Effector memory CD4-positive, alpha-beta T cell (primary cell): ENCODE data around the gene IL4I1.
"Not testable (repeated sequence)": the region's sequence is repeated elsewhere in the genome, so short reads cannot be mapped to it uniquely, and the experiment has no call there.

ENCODE experiments used
- DNase-seq, 3 donors: peaks; one replicate each; pipeline ENCODE4 v3.0.0-alpha.2; 2020
- H3K27ac ChIP-seq: 2 replicates; pipeline ENCODE4 v1.7.0; 2013; ENCODE audit warnings: mild to moderate bottlenecking, low read length, moderate library complexity; ENCODE audit not compliant: insufficient read depth, poor library complexity, severe bottlenecking
- H3K27me3 ChIP-seq: replicated peaks from 2 replicates; pipeline ENCODE4 v1.7.0; 2013; ENCODE audit warnings: mild to moderate bottlenecking, low read length; ENCODE audit not compliant: insufficient read depth, control insufficient read depth, poor library complexity, severe bottlenecking
- H3K36me3 ChIP-seq: 2 replicates; pipeline ENCODE4 v1.7.0; 2013; ENCODE audit warnings: mild to moderate bottlenecking, low read length, moderate library complexity; ENCODE audit not compliant: control insufficient read depth, insufficient read depth
- H3K4me1 ChIP-seq: 2 replicates; pipeline ENCODE4 v1.7.0; 2013; ENCODE audit warnings: low read length, mild to moderate bottlenecking; ENCODE audit not compliant: control insufficient read depth, insufficient read depth, poor library complexity, severe bottlenecking
- H3K4me3 ChIP-seq: 2 replicates; pipeline ENCODE4 v1.7.0; 2013; ENCODE audit warnings: low read length, low read depth, mild to moderate bottlenecking; ENCODE audit not compliant: insufficient read depth, poor library complexity, severe bottlenecking
- H3K9me3 ChIP-seq: 2 replicates; pipeline ENCODE4 v1.7.0; 2013; ENCODE audit warnings: mild to moderate bottlenecking, low read length, moderate library complexity; ENCODE audit not compliant: control insufficient read depth
- total RNA-seq, 3 donors: gene quantifications; one replicate each; lab custom pipeline; 2026; lab: John Stamatoyannopoulos, UW

IL4I1 gene
- total RNA-seq, result 25.6 to 199 (median 43.8) reads per million in 3 donors

GRCh38 chr19:49896863-49897621 lies at the start of gene IL4I1:
Gene IL4I1 (minus strand): TSS chr19:49896887. CDS start chr19:49896160, 727 bp downstream.
- Histone ChIP-seq H3K4me3 (peak within 1 kb of the TSS; percentile 47), H3K27me3 (no peaks in the 10 kb centered on the region), H3K36me3 (no peaks in the 10 kb centered on the region), H3K4me1 (peaks cover 33% of the 10 kb centered on the region), H3K9me3 (no peaks in the 10 kb centered on the region), H3K27ac (peak within 1 kb of the TSS; percentile 99)
- DNase-seq, result peak; percentile 70 to 75 (median 73)

DNA sequence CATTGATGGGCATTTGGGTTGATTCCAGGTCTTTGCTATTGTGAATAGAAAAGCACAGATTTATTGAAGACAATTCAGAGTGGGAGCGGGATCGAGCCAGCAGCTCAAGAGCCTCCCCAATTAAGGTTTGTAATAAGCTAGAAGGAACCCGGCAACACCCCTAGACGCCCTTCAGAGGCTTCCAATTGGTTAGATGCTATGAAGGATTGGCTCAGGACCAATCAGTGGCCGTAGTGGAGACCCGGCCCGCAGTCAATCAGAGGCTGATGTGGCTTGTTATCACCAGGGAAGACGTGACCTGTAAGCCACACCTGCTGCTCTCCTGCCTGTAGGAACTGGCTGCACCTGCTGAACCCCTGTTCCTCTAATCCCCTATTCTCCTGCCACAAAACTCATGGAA lies 49.7 kb upstream of the IL4I1 start:
- H3K4me3 ChIP-seq, result no peak overlapping the region
- H3K27me3 ChIP-seq, result peaks cover 3% of the 10 kb centered on the region
- H3K9me3 ChIP-seq, result no peaks in the 10 kb centered on the region
- H3K4me1 ChIP-seq, result no peaks in the 10 kb centered on the region
- no peak overlapping the region for H3K27ac ChIP-seq
- DNase-seq, result no peak
- H3K36me3 ChIP-seq, result no peaks in the 10 kb centered on the region

- not testable (repeated sequence) for H3K27ac ChIP-seq, H3K27me3 ChIP-seq, H3K4me1 ChIP-seq, H3K36me3 ChIP-seq, DNase-seq, H3K4me3 ChIP-seq, H3K9me3 ChIP-seq
These were observed 47.9 kb upstream of the IL4I1 start for GRCh38 chr19:49944567-49944966.

GRCh38 chr19:49940482-49940791 lies 43.8 kb upstream of the IL4I1 start:
- Histone ChIP-seq H3K27ac (no peak overlapping the region), H3K27me3 (no peaks in the 10 kb centered on the region), H3K4me3 (no peak overlapping the region), H3K36me3 (no peaks in the 10 kb centered on the region), H3K4me1 (peaks cover 8% of the 10 kb centered on the region), H3K9me3 (no peaks in the 10 kb centered on the region)
- DNase-seq, result no peak

- H3K4me3 ChIP-seq, result no peak overlapping the region
- no peaks in the 10 kb centered on the region for H3K36me3 ChIP-seq
- H3K9me3 ChIP-seq, result no peaks in the 10 kb centered on the region
- no peak for DNase-seq
- no peaks in the 10 kb centered on the region for H3K27me3 ChIP-seq
- H3K27ac ChIP-seq, result no peak overlapping the region
- H3K4me1 ChIP-seq, result peaks cover 8% of the 10 kb centered on the region
These were observed 43.2 kb upstream of the IL4I1 start for GRCh38 chr19:49939721-49940481.

GRCh38 chr19:49938662-49939061 lies 42.0 kb upstream of the IL4I1 start:
- peaks cover 8% of the 10 kb centered on the region for H3K4me1 ChIP-seq
- H3K9me3 ChIP-seq, result no peaks in the 10 kb centered on the region
- no peaks in the 10 kb centered on the region for H3K36me3 ChIP-seq
- no peak overlapping the region for H3K4me3 ChIP-seq
- H3K27me3 ChIP-seq, result no peaks in the 10 kb centered on the region
- H3K27ac ChIP-seq, result no peak overlapping the region
- no peak for DNase-seq

DNA sequence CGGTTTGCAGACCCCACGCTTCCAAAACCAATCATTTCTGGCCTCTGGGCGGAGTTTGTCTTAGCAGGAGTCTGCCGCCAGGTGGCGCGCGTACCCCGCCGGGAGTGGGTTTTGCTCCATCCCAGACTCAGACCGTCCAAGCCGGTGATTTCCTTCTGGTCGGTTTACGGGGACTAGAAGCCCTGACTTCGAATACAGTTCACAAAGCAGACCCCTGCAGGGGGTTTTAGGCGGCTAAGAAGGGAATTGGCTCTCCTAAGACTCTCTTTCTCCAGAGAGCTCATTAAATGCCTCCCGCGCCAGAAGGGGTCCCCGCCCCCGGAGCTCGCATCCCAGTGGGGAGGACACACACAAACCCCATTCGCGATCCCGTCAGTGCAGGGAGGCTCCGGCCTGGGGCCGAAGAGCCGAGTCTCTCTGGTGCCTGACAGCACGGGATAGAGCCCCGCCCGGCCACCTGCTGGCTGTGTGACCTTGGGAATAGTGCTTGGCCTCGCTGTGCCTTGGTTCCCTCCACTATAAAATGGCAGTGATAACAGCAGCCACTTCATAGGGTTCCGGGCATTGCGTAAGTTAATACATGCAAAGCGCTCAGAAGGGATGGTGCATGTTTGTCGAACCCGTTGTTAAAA lies 41.2 kb upstream of the IL4I1 start:
- Histone ChIP-seq H3K36me3 (no peaks in the 10 kb centered on the region), H3K27me3 (no peaks in the 10 kb centered on the region), H3K9me3 (no peaks in the 10 kb centered on the region), H3K4me1 (peaks cover 9% of the 10 kb centered on the region), H3K4me3 (peak overlapping the region; percentile 26), H3K27ac (no peak overlapping the region)
- peak; percentile 49 to 71 (median 58) for DNase-seq

GRCh38 chr19:49936549-49936948 lies 39.9 kb upstream of the IL4I1 start:
- Histone ChIP-seq H3K27ac (no peak overlapping the region), H3K27me3 (no peaks in the 10 kb centered on the region), H3K4me1 (peaks cover 13% of the 10 kb centered on the region), H3K9me3 (no peaks in the 10 kb centered on the region), H3K4me3 (no peak overlapping the region), H3K36me3 (no peaks in the 10 kb centered on the region)
- no peak for DNase-seq

- H3K36me3 ChIP-seq, result no peaks in the 10 kb centered on the region
- no peak overlapping the region for H3K4me3 ChIP-seq
- no peak for DNase-seq
- no peaks in the 10 kb centered on the region for H3K9me3 ChIP-seq
- H3K27ac ChIP-seq, result no peak overlapping the region
- H3K27me3 ChIP-seq, result no peaks in the 10 kb centered on the region
- H3K4me1 ChIP-seq, result peaks cover 17% of the 10 kb centered on the region
These were observed 37.0 kb upstream of the IL4I1 start for GRCh38 chr19:49933643-49934042.

DNA sequence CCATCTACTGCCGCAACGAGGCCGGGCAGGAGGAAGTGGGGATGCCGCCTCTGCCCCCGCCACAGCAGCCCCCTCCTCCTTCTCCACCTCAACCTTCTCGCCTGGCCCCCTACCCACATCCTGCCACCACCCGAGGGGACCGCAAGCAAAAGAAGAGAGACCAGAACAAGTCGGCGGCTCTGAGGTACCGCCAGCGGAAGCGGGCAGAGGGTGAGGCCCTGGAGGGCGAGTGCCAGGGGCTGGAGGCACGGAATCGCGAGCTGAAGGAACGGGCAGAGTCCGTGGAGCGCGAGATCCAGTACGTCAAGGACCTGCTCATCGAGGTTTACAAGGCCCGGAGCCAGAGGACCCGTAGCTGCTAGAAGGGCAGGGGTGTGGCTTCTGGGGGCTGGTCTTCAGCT lies 36.0 kb upstream of the IL4I1 start:
- peak in 2 of 3 donors; percentile 15 to 21 for DNase-seq
- H3K36me3 ChIP-seq, result no peaks in the 10 kb centered on the region
- H3K27me3 ChIP-seq, result no peaks in the 10 kb centered on the region
- no peaks in the 10 kb centered on the region for H3K9me3 ChIP-seq
- no peak overlapping the region for H3K4me3 ChIP-seq
- peaks cover 20% of the 10 kb centered on the region for H3K4me1 ChIP-seq
- peak overlapping the region; percentile 28 for H3K27ac ChIP-seq
